Fibroblast of the aortic adventitia (primary cell): ENCODE data around the gene LSM4. TPM values are rescaled to one million over a fixed set of nuclear protein-coding genes. Genes with fewer than 3 reads are reported as not detected.
A peak's percentile ranks its signal among the peaks of the same experiment; 100 is the strongest.

Experiments used
- DNase-seq: peaks from one replicate; pipeline ENCODE4 v3.0.0-alpha.2; 2010; ENCODE audit warnings: low read depth
- H3K4me3 ChIP-seq: 2 replicates; pipeline ENCODE4 v1.5.1; 2011; ENCODE audit warnings: low read depth, mild to moderate bottlenecking, control low read depth, low read length, moderate library complexity
- total RNA-seq: library from RNA; depleted of rRNA; stranded (reverse); fragments of >200 nt; gene quantifications from 2 replicates; pipeline ENCODE4 v1.2.3, GENCODE V29; 2012; ENCODE audit warnings: low replicate concordance
- TF ChIP-seq, protein P1 (sequence below): IDR thresholded peaks from 2 replicates; pipeline ENCODE4 v1.5.1; 2011; ENCODE audit warnings: mild to moderate bottlenecking, low read length, control low read depth, inconsistent platforms; ENCODE audit not compliant: insufficient read depth

LSM4 gene
- total RNA-seq, 1 donor, result 113 TPM

- TF ChIP-seq, protein P1, sequence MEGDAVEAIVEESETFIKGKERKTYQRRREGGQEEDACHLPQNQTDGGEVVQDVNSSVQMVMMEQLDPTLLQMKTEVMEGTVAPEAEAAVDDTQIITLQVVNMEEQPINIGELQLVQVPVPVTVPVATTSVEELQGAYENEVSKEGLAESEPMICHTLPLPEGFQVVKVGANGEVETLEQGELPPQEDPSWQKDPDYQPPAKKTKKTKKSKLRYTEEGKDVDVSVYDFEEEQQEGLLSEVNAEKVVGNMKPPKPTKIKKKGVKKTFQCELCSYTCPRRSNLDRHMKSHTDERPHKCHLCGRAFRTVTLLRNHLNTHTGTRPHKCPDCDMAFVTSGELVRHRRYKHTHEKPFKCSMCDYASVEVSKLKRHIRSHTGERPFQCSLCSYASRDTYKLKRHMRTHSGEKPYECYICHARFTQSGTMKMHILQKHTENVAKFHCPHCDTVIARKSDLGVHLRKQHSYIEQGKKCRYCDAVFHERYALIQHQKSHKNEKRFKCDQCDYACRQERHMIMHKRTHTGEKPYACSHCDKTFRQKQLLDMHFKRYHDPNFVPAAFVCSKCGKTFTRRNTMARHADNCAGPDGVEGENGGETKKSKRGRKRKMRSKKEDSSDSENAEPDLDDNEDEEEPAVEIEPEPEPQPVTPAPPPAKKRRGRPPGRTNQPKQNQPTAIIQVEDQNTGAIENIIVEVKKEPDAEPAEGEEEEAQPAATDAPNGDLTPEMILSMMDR, result no peak
Measured at GRCh38 chr19:18307271-18307681, 15.6 kb downstream of the LSM4 start.

DNA sequence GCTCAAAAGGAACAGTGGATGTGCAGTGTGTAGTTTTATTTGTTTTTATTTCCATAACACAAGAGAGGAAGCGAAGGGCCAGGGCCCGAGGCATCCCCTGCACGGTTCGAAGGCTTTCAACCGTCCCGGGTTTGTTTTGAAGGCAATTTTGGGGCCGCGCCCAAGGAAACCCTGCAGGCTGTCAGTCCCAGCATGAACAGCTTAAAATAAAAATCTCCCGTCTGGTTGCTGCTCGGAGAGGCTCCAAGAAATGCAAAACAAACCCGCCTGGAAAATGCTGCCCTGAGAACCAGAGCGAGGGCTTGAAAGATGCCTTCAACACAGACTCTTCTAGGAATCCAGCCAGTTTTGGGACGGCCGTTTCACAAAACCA, 16.0 kb downstream of the LSM4 start:
- TF ChIP-seq, protein P1, result no peak
- no peak overlapping the region for H3K4me3 ChIP-seq
- peak; percentile 22 for DNase-seq

More at GRCh38 chr19:18307271-18307681, 15.6 kb downstream of the LSM4 start:
- H3K4me3 ChIP-seq, result no peak overlapping the region
- DNase-seq, result no peak

- DNase-seq, result no peak
- TF ChIP-seq, protein P1, result no peak
- H3K4me3 ChIP-seq, result no peak overlapping the region
Measured at GRCh38 chr19:18306209-18306887, 16.5 kb downstream of the LSM4 start.

GRCh38 chr19:18304458-18305310, 18.2 kb downstream of the LSM4 start:
- peak; percentile 72 for DNase-seq
- TF ChIP-seq, protein P1, result no peak
- peak overlapping the region; percentile 53 for H3K4me3 ChIP-seq

GRCh38 chr19:18304208-18304457, 18.7 kb downstream of the LSM4 start:
- no peak for DNase-seq
- peak overlapping the region; percentile 17 for H3K4me3 ChIP-seq
- TF ChIP-seq, protein P1, result no peak

DNA sequence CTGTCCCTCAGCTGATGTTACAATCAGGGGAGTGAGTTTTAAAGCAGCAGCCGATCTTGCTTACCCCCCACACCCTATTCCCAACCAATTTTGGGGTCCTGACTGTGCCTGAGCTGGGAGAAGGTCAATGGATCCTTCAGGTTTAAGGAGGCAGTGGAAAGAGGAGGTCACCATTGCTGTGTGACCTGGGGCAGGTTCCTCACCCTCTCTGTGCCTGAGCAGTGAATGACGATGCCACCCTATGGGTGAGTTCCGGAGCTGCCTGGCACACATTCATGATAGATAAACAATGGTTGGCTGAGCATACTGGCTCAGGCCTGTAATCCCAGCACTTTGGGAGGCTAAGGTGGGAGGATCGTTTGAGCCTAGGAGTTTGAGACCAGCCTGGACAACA, 21.2 kb downstream of the LSM4 start:
- TF ChIP-seq, protein P1, result no peak
- DNase-seq, result no peak
- H3K4me3 ChIP-seq, result no peak overlapping the region
